ENCODE results near the gene PNLIPRP3. TPM values are rescaled to one million over a fixed set of nuclear protein-coding genes. Genes with fewer than 3 reads are reported as not detected.

Gene PNLIPRP3
- total RNA-seq, 4 donors from 2014 or later = 0.79 TPM; not detected in 3

- Histone ChIP-seq H3K27me3 (no peaks in the 10 kb centered on the region), H3K27ac (no peak overlapping the region), H3K36me3 (no peaks in the 10 kb centered on the region), H3K4me3 (no peak overlapping the region), H3K9me3 (no peaks in the 10 kb centered on the region), H3K4me1 (no peaks in the 10 kb centered on the region)
- TF ChIP-seq EP300 (IDR thresholded peaks at IDR 0.05; ENCODE audit: low read depth) = no peak
- DNase-seq = no peak
- in situ Hi-C loops (cut with MboI; ENCODE audit: low pct_ligation_motif_present in 1 of 4, low pct_unique_long_range_greater_than_20kb in 1 of 4, low sequenced_read_pairs in 3 of 4) = no loop called here
- 95% methylated on average over 1 of the region's 1 CpG; no CpG with 5 or more reads in 1 of the 2 donors for whole genome bisulfite sequencing, 2 donors (ENCODE audit: low coverage in 1 of 2)
- intact Hi-C loops (cut with DNase I; ENCODE audit: low total_unique reads) = no loop called here
Observed at GRCh38 chr10:116487522-116488430, 60.1 kb downstream of the PNLIPRP3 start.

GRCh38 chr10:116489460-116489859 lies 61.8 kb downstream of the PNLIPRP3 start:
- in situ Hi-C loops (cut with MboI; ENCODE audit: low pct_ligation_motif_present in 1 of 4, low pct_unique_long_range_greater_than_20kb in 1 of 4, low sequenced_read_pairs in 3 of 4) = no loop called here
- TF ChIP-seq POLR2A (IDR thresholded peaks at IDR 0.05) = no peak
- TF ChIP-seq CTCF (IDR thresholded peaks at IDR 0.05) = no peak
- TF ChIP-seq POLR2AphosphoS5 (IDR thresholded peaks at IDR 0.05) = no peak
- TF ChIP-seq EP300 (IDR thresholded peaks at IDR 0.05; ENCODE audit: low read depth) = no peak
- intact Hi-C loops (cut with DNase I; ENCODE audit: low total_unique reads) = no loop called here
- H3K27ac ChIP-seq = no peak overlapping the region
- no peak for DNase-seq
- H3K27me3 ChIP-seq = no peaks in the 10 kb centered on the region
- WGBS, 2 donors (ENCODE audit: low coverage in 1 of 2) = 67 to 80% methylated on average over 2 of the region's 2 CpGs
- H3K4me3 ChIP-seq = no peak overlapping the region
- H3K36me3 ChIP-seq = no peaks in the 10 kb centered on the region
- no peaks in the 10 kb centered on the region for H3K4me1 ChIP-seq
- H3K9me3 ChIP-seq = no peaks in the 10 kb centered on the region

- Histone ChIP-seq H3K4me3 (no peak overlapping the region), H3K27ac (no peak overlapping the region), H3K36me3 (no peaks in the 10 kb centered on the region), H3K4me1 (no peaks in the 10 kb centered on the region), H3K27me3 (peaks cover 5% of the 10 kb centered on the region), H3K9me3 (no peaks in the 10 kb centered on the region)
- no peak for DNase-seq
- no peak for TF ChIP-seq POLR2AphosphoS5 (IDR thresholded peaks at IDR 0.05)
- TF ChIP-seq CTCF (IDR thresholded peaks at IDR 0.05) = peak; percentile 34 to 68 (median 53)
- intact Hi-C loops (cut with DNase I; ENCODE audit: low total_unique reads) (no loop called here), in situ Hi-C loops (cut with MboI; ENCODE audit: low pct_ligation_motif_present in 1 of 4, low pct_unique_long_range_greater_than_20kb in 1 of 4, low sequenced_read_pairs in 3 of 4) (no loop called here)
- 18 to 26% methylated on average over 2 of the region's 2 CpGs for WGBS, 2 donors (ENCODE audit: low coverage in 1 of 2)
Observed at GRCh38 chr10:116490028-116490662, 62.5 kb downstream of the PNLIPRP3 start.

GRCh38 chr10:116504786-116505185 lies 77.1 kb downstream of the PNLIPRP3 start:
- intact Hi-C loops (cut with DNase I; ENCODE audit: low total_unique reads) = no loop called here
- in situ Hi-C loops (cut with MboI; ENCODE audit: low pct_ligation_motif_present in 1 of 4, low pct_unique_long_range_greater_than_20kb in 1 of 4, low sequenced_read_pairs in 3 of 4) = no loop called here
- no peak overlapping the region for H3K27ac ChIP-seq

More at GRCh38 chr10:116504786-116505185, 77.1 kb downstream of the PNLIPRP3 start:
- Histone ChIP-seq H3K27me3 (no peaks in the 10 kb centered on the region), H3K9me3 (no peaks in the 10 kb centered on the region), H3K4me1 (no peaks in the 10 kb centered on the region), H3K4me3 (no peak overlapping the region), H3K36me3 (no peaks in the 10 kb centered on the region)
- 69 to 87% methylated on average over 7 to 8 of the region's 8 CpGs for WGBS, 2 donors (ENCODE audit: low coverage in 1 of 2)
- TF ChIP-seq CTCF (IDR thresholded peaks at IDR 0.05) (no peak), POLR2AphosphoS5 (IDR thresholded peaks at IDR 0.05) (no peak), EP300 (IDR thresholded peaks at IDR 0.05; ENCODE audit: low read depth) (no peak), POLR2A (IDR thresholded peaks at IDR 0.05) (no peak)
- DNase-seq = no peak

Data from transverse colon (tissue), 4 donors.